GM10847 (cell line): Measurements from ENCODE around the gene KATNAL1.

Experiments used
- POLR2A ChIP-seq: IDR thresholded peaks from 2 replicates; pipeline ENCODE4 v1.6.1; 2011; ENCODE audit not compliant: insufficient read length; ENCODE audit errors: extremely low read depth

KATNAL1 gene

GRCh38 chr13:30268673-30269072 is 38.7 kb downstream of the KATNAL1 start:
- no peak for TF ChIP-seq POLR2A

- TF ChIP-seq POLR2A = no peak
Measured at GRCh38 chr13:30266756-30267155, 40.6 kb downstream of the KATNAL1 start.

GRCh38 chr13:30257468-30258099 is 49.8 kb downstream of the KATNAL1 start:
- no peak for TF ChIP-seq POLR2A

- TF ChIP-seq POLR2A = no peak
Measured at GRCh38 chr13:30256713-30257467, 50.5 kb downstream of the KATNAL1 start.

- no peak for TF ChIP-seq POLR2A
Measured at GRCh38 chr13:30255696-30256095, 51.7 kb downstream of the KATNAL1 start.

- no peak for TF ChIP-seq POLR2A
Measured at GRCh38 chr13:30253830-30254229, 53.5 kb downstream of the KATNAL1 start.

GRCh38 chr13:30247406-30247805 is 59.9 kb downstream of the KATNAL1 start:
- no peak for TF ChIP-seq POLR2A

- no peak for TF ChIP-seq POLR2A
Measured at GRCh38 chr13:30241532-30241931, 65.8 kb downstream of the KATNAL1 start.

GRCh38 chr13:30240608-30241007 is 66.7 kb downstream of the KATNAL1 start:
- TF ChIP-seq POLR2A = no peak

GRCh38 chr13:30235216-30235615 is 72.1 kb downstream of the KATNAL1 start:
- TF ChIP-seq POLR2A = no peak

- no peak for TF ChIP-seq POLR2A
Measured at GRCh38 chr13:30234619-30235162, 72.7 kb downstream of the KATNAL1 start.

- no peak for TF ChIP-seq POLR2A
Measured at GRCh38 chr13:30224732-30225131, 82.6 kb downstream of the KATNAL1 start.

- TF ChIP-seq POLR2A = no peak
Measured at GRCh38 chr13:30222254-30222653, 85.1 kb downstream of the KATNAL1 start.

GRCh38 chr13:30216111-30216510 is 91.2 kb downstream of the KATNAL1 start:
- no peak for TF ChIP-seq POLR2A

GRCh38 chr13:30212256-30212655 is 95.1 kb downstream of the KATNAL1 start:
- no peak for TF ChIP-seq POLR2A

- TF ChIP-seq POLR2A = no peak
Measured at GRCh38 chr13:30211745-30212144, 95.6 kb downstream of the KATNAL1 start.

GRCh38 chr13:30204564-30204963 is 102.8 kb downstream of the KATNAL1 start:
- TF ChIP-seq POLR2A = no peak

GRCh38 chr13:30196025-30196424 is 111.3 kb downstream of the KATNAL1 start:
- no peak for TF ChIP-seq POLR2A
